Measurements from ENCODE around the gene TAS2R41. TPM values are rescaled to one million over a fixed set of nuclear protein-coding genes. Genes with fewer than 3 reads are reported as not detected.
"Not testable (repeated sequence)": the region's sequence is repeated elsewhere in the genome, so short reads cannot be mapped to it uniquely, and the experiment has no call there.

TAS2R41 gene
- total RNA-seq, 2 donors from 2014 or later, result not detected

DNA sequence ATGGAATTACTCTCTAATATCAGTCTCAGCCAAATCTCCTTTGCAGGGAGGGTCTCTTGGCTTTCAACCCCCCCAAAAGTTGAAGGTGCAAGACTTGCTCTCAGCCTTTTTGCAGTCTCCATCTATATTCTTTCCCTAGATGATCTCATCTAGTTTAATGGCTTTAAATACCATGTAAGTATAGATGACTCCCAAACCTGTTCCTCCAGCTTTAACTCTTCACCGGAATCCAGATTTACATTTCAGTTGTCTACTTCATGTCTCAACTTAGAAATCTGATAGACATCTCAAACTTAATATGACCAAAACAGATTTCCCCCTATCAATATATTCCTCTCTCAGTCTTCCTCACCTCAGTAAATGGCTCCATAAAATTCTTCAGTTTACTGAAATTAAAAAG lies 9.9 kb upstream of the TAS2R41 start:
- H3K36me3 ChIP-seq (replicated peaks in 1 of 2; ENCODE audit: insufficient read depth in 1 of 2, low read depth in 2 of 2), result no peaks in the 10 kb centered on the region
- H3K9me3 ChIP-seq, result peaks cover 0 to 8% (median 0%) of the 10 kb centered on the region in 3 donors
- TF ChIP-seq, protein P1, sequence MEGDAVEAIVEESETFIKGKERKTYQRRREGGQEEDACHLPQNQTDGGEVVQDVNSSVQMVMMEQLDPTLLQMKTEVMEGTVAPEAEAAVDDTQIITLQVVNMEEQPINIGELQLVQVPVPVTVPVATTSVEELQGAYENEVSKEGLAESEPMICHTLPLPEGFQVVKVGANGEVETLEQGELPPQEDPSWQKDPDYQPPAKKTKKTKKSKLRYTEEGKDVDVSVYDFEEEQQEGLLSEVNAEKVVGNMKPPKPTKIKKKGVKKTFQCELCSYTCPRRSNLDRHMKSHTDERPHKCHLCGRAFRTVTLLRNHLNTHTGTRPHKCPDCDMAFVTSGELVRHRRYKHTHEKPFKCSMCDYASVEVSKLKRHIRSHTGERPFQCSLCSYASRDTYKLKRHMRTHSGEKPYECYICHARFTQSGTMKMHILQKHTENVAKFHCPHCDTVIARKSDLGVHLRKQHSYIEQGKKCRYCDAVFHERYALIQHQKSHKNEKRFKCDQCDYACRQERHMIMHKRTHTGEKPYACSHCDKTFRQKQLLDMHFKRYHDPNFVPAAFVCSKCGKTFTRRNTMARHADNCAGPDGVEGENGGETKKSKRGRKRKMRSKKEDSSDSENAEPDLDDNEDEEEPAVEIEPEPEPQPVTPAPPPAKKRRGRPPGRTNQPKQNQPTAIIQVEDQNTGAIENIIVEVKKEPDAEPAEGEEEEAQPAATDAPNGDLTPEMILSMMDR (IDR thresholded peaks at IDR 0.05), result no peak
- TF ChIP-seq POLR2A (IDR thresholded peaks at IDR 0.05), result no peak
- no peak for DNase-seq
- intact Hi-C loops (cut with DNase I), result no loop called here
- 79 to 86% methylated on average over 1 of the region's 1 CpG for WGBS, 2 donors
- no peaks in the 10 kb centered on the region for H3K4me1 ChIP-seq
- H3K27me3 ChIP-seq, result peaks cover 0 to 3% of the 10 kb centered on the region in 2 donors
- no peak for ATAC-seq
- no peak overlapping the region for H3K4me3 ChIP-seq
- H3K27ac ChIP-seq, result no peak overlapping the region

DNA sequence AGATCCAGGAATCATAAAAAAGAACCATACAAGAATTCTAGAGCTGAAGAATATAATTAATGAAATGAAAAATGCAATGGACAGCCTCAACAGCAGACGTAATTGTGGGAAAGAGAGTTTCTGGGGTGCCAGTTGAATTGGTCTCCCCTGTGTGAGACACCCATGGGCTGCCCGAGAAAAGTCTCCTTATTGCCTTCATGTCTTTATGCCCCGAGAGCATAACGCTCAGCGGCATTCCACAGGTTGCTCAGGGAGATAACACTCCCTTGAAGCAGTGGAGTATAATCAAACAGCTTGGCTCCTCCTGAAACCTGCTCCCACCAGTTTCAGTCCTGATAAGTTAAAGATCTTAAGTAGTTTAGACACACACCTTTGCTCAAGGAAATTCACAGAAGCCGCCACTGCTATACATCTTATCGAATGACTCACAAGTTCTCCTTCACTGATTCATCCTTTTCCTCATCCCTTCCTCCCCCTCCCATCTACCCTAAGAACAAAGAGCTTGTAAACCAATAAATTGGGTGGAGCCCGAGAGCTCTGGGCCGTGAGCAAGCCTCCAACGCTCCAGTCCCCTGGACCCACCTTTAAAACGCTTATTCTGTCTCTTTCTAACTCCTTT lies 5.5 kb upstream of the TAS2R41 start:
- intact Hi-C loops (cut with DNase I); H3K9me3 ChIP-seq; H3K27ac ChIP-seq; DNase-seq; H3K4me1 ChIP-seq; H3K36me3 ChIP-seq (replicated peaks in 1 of 2; ENCODE audit: insufficient read depth in 1 of 2, low read depth in 2 of 2); H3K4me3 ChIP-seq; H3K27me3 ChIP-seq; ATAC-seq: not testable (repeated sequence)
- 66 to 73% methylated on average over 11 of the region's 11 CpGs for WGBS, 2 donors

DNA sequence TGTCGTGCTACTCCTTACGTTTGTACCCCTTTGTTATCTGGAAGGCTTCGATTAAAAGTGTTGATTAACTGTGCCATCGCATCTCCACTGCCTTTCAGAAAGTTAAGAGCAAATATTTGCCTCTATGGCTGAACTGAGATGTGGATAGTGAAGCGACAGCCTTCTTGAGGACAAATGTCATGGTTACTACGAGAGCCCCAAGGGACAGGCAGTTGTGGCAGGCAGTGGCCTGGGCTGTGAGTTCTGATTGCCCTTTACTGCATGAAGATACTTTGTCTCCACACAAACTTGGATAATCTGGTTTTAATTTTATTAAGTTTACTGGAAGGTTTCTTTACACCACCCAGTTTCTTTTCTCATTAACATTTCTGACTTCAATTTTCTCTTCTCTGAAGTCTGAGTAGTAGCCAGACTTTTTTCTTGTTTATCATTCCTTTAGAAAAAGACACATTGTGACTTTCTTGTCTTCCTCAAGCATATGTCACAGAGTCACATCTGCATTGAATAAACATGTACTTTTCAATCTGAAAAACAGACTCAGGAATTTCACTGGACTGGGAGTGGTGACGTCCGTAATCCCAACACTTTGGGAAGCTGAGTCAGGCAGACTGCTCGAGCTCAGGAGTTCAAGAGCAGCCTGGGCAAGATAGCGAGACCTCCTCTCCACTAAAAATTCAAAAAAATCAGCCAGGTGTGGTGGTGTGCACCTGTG lies 1.5 kb downstream of the TAS2R41 start:
- H3K4me1 ChIP-seq, result no peaks in the 10 kb centered on the region
- H3K27ac ChIP-seq, result no peak overlapping the region
- TF ChIP-seq, protein P1 (IDR thresholded peaks at IDR 0.05), result no peak
- TF ChIP-seq POLR2A (IDR thresholded peaks at IDR 0.05), result no peak
- ATAC-seq (no peak), DNase-seq (no peak)
- no peaks in the 10 kb centered on the region for H3K9me3 ChIP-seq
- H3K4me3 ChIP-seq, result no peak overlapping the region
- intact Hi-C loops (cut with DNase I), result no loop called here
- WGBS, 2 donors, result 33 to 41% methylated on average over 10 of the region's 10 CpGs
- H3K27me3 ChIP-seq, result no peaks in the 10 kb centered on the region
- no peaks in the 10 kb centered on the region for H3K36me3 ChIP-seq (replicated peaks in 1 of 2; ENCODE audit: insufficient read depth in 1 of 2, low read depth in 2 of 2)

DNA sequence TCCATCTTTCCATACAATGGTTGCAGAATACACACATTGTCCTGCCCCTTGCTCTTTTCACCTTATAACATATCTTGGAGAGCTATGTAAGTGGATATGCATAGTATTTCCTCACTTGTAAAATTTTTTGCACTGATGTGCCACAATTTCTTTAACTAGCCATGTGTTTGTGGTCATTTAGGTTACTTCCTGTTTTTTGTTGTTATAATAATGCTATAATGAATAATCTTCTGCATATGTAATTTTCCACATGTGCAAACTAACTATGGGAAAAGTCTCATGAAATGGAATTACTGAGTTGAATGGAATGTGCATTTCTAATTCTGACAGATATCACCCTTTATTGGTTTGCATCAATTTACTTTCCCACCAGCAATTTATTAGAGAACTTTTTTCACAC lies 2.8 kb downstream of the TAS2R41 start:
- Histone ChIP-seq H3K4me1 (no peaks in the 10 kb centered on the region), H3K27ac (no peak overlapping the region), H3K9me3 (no peaks in the 10 kb centered on the region), H3K36me3 (replicated peaks in 1 of 2; ENCODE audit: insufficient read depth in 1 of 2, low read depth in 2 of 2) (no peaks in the 10 kb centered on the region), H3K4me3 (no peak overlapping the region), H3K27me3 (no peaks in the 10 kb centered on the region)
- TF ChIP-seq, protein P1 (IDR thresholded peaks at IDR 0.05), result no peak
- no peak for TF ChIP-seq POLR2A (IDR thresholded peaks at IDR 0.05)
- ATAC-seq (no peak), DNase-seq (no peak)
- intact Hi-C loops (cut with DNase I), result no loop called here

DNA sequence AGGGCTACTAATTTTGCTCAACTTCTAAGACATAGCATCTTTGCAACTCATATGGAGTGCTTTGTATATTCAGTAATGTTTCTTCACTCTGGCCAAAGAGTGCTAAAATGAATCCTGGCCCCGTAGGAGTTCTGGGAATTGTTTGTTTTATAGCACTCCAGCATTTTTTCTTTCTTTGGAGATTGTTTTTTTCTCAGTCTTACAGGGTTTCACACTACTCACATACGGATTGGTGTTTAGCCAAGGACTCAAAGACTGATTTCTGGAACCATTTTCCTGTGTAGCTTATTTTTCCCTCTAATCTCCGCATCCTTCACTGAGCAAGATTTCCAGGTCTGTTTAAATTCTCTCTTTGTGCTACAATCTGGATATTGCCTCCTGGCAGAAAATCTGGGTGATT lies 6.4 kb downstream of the TAS2R41 start:
- no peaks in the 10 kb centered on the region for H3K27me3 ChIP-seq
- no peak for TF ChIP-seq POLR2A (IDR thresholded peaks at IDR 0.05)
- TF ChIP-seq, protein P1 (IDR thresholded peaks at IDR 0.05), result no peak
- 70 to 77% methylated on average over 3 of the region's 3 CpGs for WGBS, 2 donors
- ATAC-seq, result no peak
- H3K4me3 ChIP-seq, result no peak overlapping the region
- intact Hi-C loops (cut with DNase I), result no loop called here
- no peaks in the 10 kb centered on the region for H3K4me1 ChIP-seq
- H3K36me3 ChIP-seq (replicated peaks in 1 of 2; ENCODE audit: insufficient read depth in 1 of 2, low read depth in 2 of 2), result no peaks in the 10 kb centered on the region
- no peak for DNase-seq
- H3K9me3 ChIP-seq, result no peaks in the 10 kb centered on the region
- H3K27ac ChIP-seq, result no peak overlapping the region

All from body of pancreas (tissue), 4 donors.